RPMI7951 (cell line): ENCODE measurements around the gene ITPRIPL1. TPM values are rescaled to one million over a fixed set of nuclear protein-coding genes. Genes with fewer than 3 reads are reported as not detected.

Source experiments
- DNase-seq: peaks from one replicate; pipeline ENCODE4 v3.0.0-alpha.2; 2012; ENCODE audit warnings: low read depth
- total RNA-seq: library from RNA; depleted of rRNA; stranded (reverse); fragments of >200 nt; shearing (Covaris generic); gene quantifications from 2 replicates; pipeline ENCODE4 v1.2.3, GENCODE V29; 2014; rRNA removed

Gene ITPRIPL1
- total RNA-seq, 1 experiment from 2014 or later: 14.5 TPM

- DNase-seq: no peak
These were observed 31.8 kb downstream of the ITPRIPL1 start for GRCh38 chr2:96356889-96357288.

GRCh38 chr2:96359310-96359709 lies 34.2 kb downstream of the ITPRIPL1 start:
- no peak for DNase-seq

GRCh38 chr2:96359866-96360265 lies 34.7 kb downstream of the ITPRIPL1 start:
- no peak for DNase-seq

GRCh38 chr2:96361751-96362150 lies 36.6 kb downstream of the ITPRIPL1 start:
- no peak for DNase-seq

- DNase-seq: no peak
These were observed 44.1 kb downstream of the ITPRIPL1 start for GRCh38 chr2:96369186-96369585.

GRCh38 chr2:96374211-96374951 lies 49.3 kb downstream of the ITPRIPL1 start:
- peak; percentile 25 for DNase-seq

Other genes starting within 250 kb of the ITPRIPL1 start
- not detected in 2 replicates for gene ADRA2B, start 208.7 kb upstream of the ITPRIPL1 start, total RNA-seq
- not detected in 2 replicates for gene ASTL, start 186.8 kb upstream of the ITPRIPL1 start, total RNA-seq
- gene DUSP2, start 179.9 kb upstream of the ITPRIPL1 start, total RNA-seq: 0.49 and 0.84 TPM in 2 replicates
- gene STARD7, start 116.5 kb upstream of the ITPRIPL1 start, total RNA-seq: 131 and 142 TPM in 2 replicates
- 21.3 and 23.5 TPM in 2 replicates for gene TMEM127, start 59.3 kb upstream of the ITPRIPL1 start, total RNA-seq
- gene CIAO1, start 59.1 kb upstream of the ITPRIPL1 start, total RNA-seq: 116 and 147 TPM in 2 replicates
- 46.1 and 49.3 TPM in 2 replicates for gene SNRNP200, start 19.8 kb upstream of the ITPRIPL1 start, total RNA-seq
- 58.5 and 69.2 TPM in 2 replicates for gene NCAPH, start 10.4 kb downstream of the ITPRIPL1 start, total RNA-seq
- 0.48 TPM in 1 of 2 replicates, not detected in the other for gene NEURL3, start 180.0 kb downstream of the ITPRIPL1 start, total RNA-seq
- 9.0 and 12.6 TPM in 2 replicates for gene ARID5A, start 211.4 kb downstream of the ITPRIPL1 start, total RNA-seq